WI38 (cell line): Measurements from ENCODE around the gene STAM.

Experiments
- H3K4me3 ChIP-seq: 2 replicates; pipeline ENCODE4 v1.5.1; 2011; ENCODE audit warnings: low read depth, mild to moderate bottlenecking, control low read depth, low read length
- CTCF ChIP-seq: IDR thresholded peaks from 2 replicates; pipeline ENCODE4 v1.5.1; 2012; ENCODE audit warnings: low read depth, mild to moderate bottlenecking, control low read depth, low read length

The STAM gene

GRCh38 chr10:17676919-17677318 lies 33.0 kb downstream of the STAM start:
- H3K4me3 ChIP-seq, result no peak overlapping the region
- TF ChIP-seq CTCF, result no peak

- TF ChIP-seq CTCF, result no peak
- H3K4me3 ChIP-seq, result no peak overlapping the region
Measured at GRCh38 chr10:17682236-17682946, 38.4 kb downstream of the STAM start.

- no peak overlapping the region for H3K4me3 ChIP-seq
- TF ChIP-seq CTCF, result no peak
Measured at GRCh38 chr10:17683541-17683940, 39.6 kb downstream of the STAM start.

- no peak for TF ChIP-seq CTCF
- no peak overlapping the region for H3K4me3 ChIP-seq
Measured at GRCh38 chr10:17684537-17684936, 40.6 kb downstream of the STAM start.

- no peak for TF ChIP-seq CTCF
Measured at GRCh38 chr10:17685233-17685840, 41.4 kb downstream of the STAM start.

GRCh38 chr10:17687117-17687831 lies 43.3 kb downstream of the STAM start:
- H3K4me3 ChIP-seq, result no peak overlapping the region
- TF ChIP-seq CTCF, result no peak

More at GRCh38 chr10:17685233-17685840, 41.4 kb downstream of the STAM start:
- no peak overlapping the region for H3K4me3 ChIP-seq

- H3K4me3 ChIP-seq, result no peak overlapping the region
- TF ChIP-seq CTCF, result no peak
Measured at GRCh38 chr10:17689137-17689536, 45.2 kb downstream of the STAM start.
